ENCODE data around the gene MEIOB. TPM values are rescaled to one million over a fixed set of nuclear protein-coding genes. Genes with fewer than 3 reads are reported as not detected.

Gene MEIOB
- total and polyA plus RNA-seq, 10 donors: not detected

GRCh38 chr16:1862394-1862793, 9.6 kb downstream of the MEIOB start:
- peaks cover 0 to 6% (median 2%) of the 10 kb centered on the region in 6 donors for H3K4me1 ChIP-seq
- no peak for TF ChIP-seq POLR2AphosphoS5 (IDR thresholded peaks at IDR 0.05)
- TF ChIP-seq POLR2A (IDR thresholded peaks at IDR 0.05): no peak
- TF ChIP-seq CTCF (IDR thresholded peaks at IDR 0.05 in 8 of 11, conservative IDR thresholded peaks at IDR 0.05 in 3 of 11): no peak
- H3K4me3 ChIP-seq: no peak overlapping the region
- 69 to 90% (median 83%) methylated on average over 7 to 9 of the region's 9 CpGs for WGBS, 5 donors
- H3K9me3 ChIP-seq: no peaks in the 10 kb centered on the region
- peaks cover 0 to 64% (median 28%) of the 10 kb centered on the region in 7 donors for H3K27me3 ChIP-seq (replicated peaks in 1 of 7)
- intact Hi-C loops (cut with DNase I; ENCODE audit: low total_unique reads): loop anchor here (5.0 kb wide), 1 partner anchor 65 kb away; no protein-coding TSS in a partner anchor
- H3K36me3 ChIP-seq: no peaks in the 10 kb centered on the region
- DNase-seq: no peak
- H3K27ac ChIP-seq: no peak overlapping the region

GRCh38 chr16:1861730-1862129, 10.2 kb downstream of the MEIOB start:
- Histone ChIP-seq H3K4me1 (peaks cover 0 to 6% (median 2%) of the 10 kb centered on the region in 6 donors), H3K27ac (no peak overlapping the region), H3K27me3 (replicated peaks in 1 of 7) (peaks cover 0 to 70% (median 33%) of the 10 kb centered on the region in 7 donors), H3K36me3 (no peaks in the 10 kb centered on the region), H3K9me3 (no peaks in the 10 kb centered on the region), H3K4me3 (no peak overlapping the region)
- no peak for TF ChIP-seq POLR2A (IDR thresholded peaks at IDR 0.05)
- no peak for TF ChIP-seq CTCF (IDR thresholded peaks at IDR 0.05 in 8 of 11, conservative IDR thresholded peaks at IDR 0.05 in 3 of 11)
- no peak for TF ChIP-seq POLR2AphosphoS5 (IDR thresholded peaks at IDR 0.05)
- no peak for DNase-seq
- intact Hi-C loops (cut with DNase I; ENCODE audit: low total_unique reads): loop anchor here (5.0 kb wide), 1 partner anchor 66 kb away; no protein-coding TSS in a partner anchor
- WGBS, 5 donors: 70 to 79% (median 78%) methylated on average over 5 of the region's 5 CpGs

GRCh38 chr16:1859650-1860049, 12.3 kb downstream of the MEIOB start:
- no peak overlapping the region for H3K4me3 ChIP-seq
- no peak for DNase-seq
- TF ChIP-seq POLR2A (IDR thresholded peaks at IDR 0.05): no peak
- TF ChIP-seq POLR2AphosphoS5 (IDR thresholded peaks at IDR 0.05): no peak
- H3K9me3 ChIP-seq: no peaks in the 10 kb centered on the region
- WGBS, 5 donors: 32 to 54% (median 35%) methylated on average over 7 to 8 of the region's 8 CpGs
- intact Hi-C loops (cut with DNase I; ENCODE audit: low total_unique reads): loop anchor here (5.0 kb wide), 1 partner anchor 68 kb away; no protein-coding TSS in a partner anchor
- H3K27ac ChIP-seq: no peak overlapping the region
- H3K27me3 ChIP-seq (replicated peaks in 1 of 7): peaks cover 0 to 71% (median 33%) of the 10 kb centered on the region in 7 donors
- H3K4me1 ChIP-seq: peaks cover 0 to 6% (median 2%) of the 10 kb centered on the region in 6 donors
- H3K36me3 ChIP-seq: no peaks in the 10 kb centered on the region

- H3K4me3 ChIP-seq: no peak overlapping the region
- no peak for DNase-seq
- intact Hi-C loops (cut with DNase I; ENCODE audit: low total_unique reads): no loop called here
- no peaks in the 10 kb centered on the region for H3K9me3 ChIP-seq
- H3K27me3 ChIP-seq (replicated peaks in 1 of 7): peaks cover 0 to 60% (median 26%) of the 10 kb centered on the region in 7 donors
- no peaks in the 10 kb centered on the region for H3K36me3 ChIP-seq
- H3K4me1 ChIP-seq: no peaks in the 10 kb centered on the region
- TF ChIP-seq POLR2AphosphoS5 (IDR thresholded peaks at IDR 0.05) (no peak), CTCF (IDR thresholded peaks at IDR 0.05 in 8 of 11, conservative IDR thresholded peaks at IDR 0.05 in 3 of 11) (no peak), POLR2A (IDR thresholded peaks at IDR 0.05) (no peak)
- H3K27ac ChIP-seq: no peak overlapping the region
- 19 to 35% (median 29%) methylated on average over 8 of the region's 8 CpGs for WGBS, 5 donors
Observed at GRCh38 chr16:1858189-1858865, 13.6 kb downstream of the MEIOB start.
